SK-N-SH (cell line): ENCODE results near the gene RPAP2. TPM values are rescaled to one million over a fixed set of nuclear protein-coding genes. Genes with fewer than 3 reads are reported as not detected.

Experiments
- CTCF ChIA-PET: fragments of 300-600, 350-600 bp; formaldehyde crosslinking; extraction: SDS; loops from one replicate; lab custom pipeline; 2021; lab: Yijun Ruan, JAX
- POLR2A ChIA-PET: fragments of 350-600 bp; sonication (Branson Sonifier 250); formaldehyde crosslinking; extraction: SDS; loops from one replicate; lab custom pipeline; 2020; ENCODE audit warnings: antibody characterized with exemption, inconsistent platforms; lab: Yijun Ruan, JAX
- DNase-seq: peaks from one replicate; pipeline ENCODE4 v3.0.0; 2012
- H2AFZ ChIP-seq: fragments of 200-600 bp; sonication (generic); 2 replicates; pipeline ENCODE4 v1.8.1; 2016; ENCODE audit warnings: antibody characterized with exemption, mild to moderate bottlenecking, low read depth
- H3F3A ChIP-seq: fragments of 200-600 bp; sonication (generic); replicated peaks from 2 replicates; pipeline ENCODE3; 2016; ENCODE audit warnings: antibody characterized with exemption, mild to moderate bottlenecking; ENCODE audit not compliant: insufficient read depth
- H3K27ac ChIP-seq, 2 experiments: fragments of 200-500 bp in 1 of 2; fragments of 200-600 bp in 1 of 2; sonication (Bioruptor generic) in 1 of 2; sonication (generic), shearing (Covaris generic) in 1 of 2; 2 replicates each; pipeline versions ENCODE4 v1.5.1 to v1.6.1; 2014 to 2016; ENCODE audit warnings: low read depth in 2 of 2, inconsistent platforms in 1 of 2, low read length in 1 of 2, mild to moderate bottlenecking in 1 of 2, mixed read lengths in 1 of 2
- H3K27me3 ChIP-seq: fragments of 200-600 bp; sonication (generic), shearing (Covaris generic); 2 replicates; pipeline ENCODE4 v1.6.1; 2016; ENCODE audit warnings: mixed run types; ENCODE audit not compliant: insufficient read depth
- H3K36me3 ChIP-seq, 2 experiments: fragments of 200-500 bp in 1 of 2; fragments of 200-600 bp in 1 of 2; sonication (Bioruptor generic) in 1 of 2; sonication (generic) in 1 of 2; replicated peaks in 1 of 2; 2 replicates each; pipeline versions ENCODE3 to v1.5.1; 2014 to 2016; ENCODE audit warnings: low read length in 1 of 2, mild to moderate bottlenecking in 1 of 2; ENCODE audit not compliant: insufficient read depth in 2 of 2, control insufficient read depth in 1 of 2
- H3K4me1 ChIP-seq, 2 experiments: fragments of 200-500 bp in 1 of 2; fragments of 200-600 bp in 1 of 2; sonication (Bioruptor generic) in 1 of 2; sonication (generic), shearing (Covaris generic) in 1 of 2; 2 replicates each; pipeline versions ENCODE4 v1.5.1 to v1.6.1; 2014 to 2016; ENCODE audit warnings: low read depth in 1 of 2, low read length in 1 of 2, mixed run types in 1 of 2; ENCODE audit not compliant: insufficient read depth in 2 of 2, control insufficient read depth in 1 of 2
- H3K4me2 ChIP-seq: fragments of 200-600 bp; sonication (generic), shearing (Covaris generic); 2 replicates; pipeline ENCODE4 v1.6.1; 2017; ENCODE audit warnings: mixed run types
- H3K4me3 ChIP-seq, 2 experiments: fragments of 200-500 bp in 1 of 2; fragments of 200-600 bp in 1 of 2; sonication (Bioruptor generic) in 1 of 2; sonication (generic), shearing (Covaris generic) in 1 of 2; 2 replicates each; pipeline versions ENCODE4 v1.5.1 to v1.8.1; 2014 to 2016; ENCODE audit warnings: low read depth in 2 of 2, inconsistent platforms in 1 of 2, low read length in 1 of 2, mild to moderate bottlenecking in 1 of 2, mixed read lengths in 1 of 2, moderate library complexity in 1 of 2
- H3K79me2 ChIP-seq: fragments of 200-600 bp; sonication (generic); 2 replicates; pipeline ENCODE4 v1.8.1; 2017; ENCODE audit warnings: mild to moderate bottlenecking; ENCODE audit not compliant: insufficient read depth
- H3K9ac ChIP-seq: fragments of 200-600 bp; sonication (generic); 2 replicates; pipeline ENCODE4 v1.6.1; 2017; ENCODE audit warnings: mixed run types
- H3K9me2 ChIP-seq: fragments of 200-600 bp; sonication (generic); 2 replicates; pipeline ENCODE4 v1.6.1; 2017; ENCODE audit warnings: mixed run types
- H3K9me3 ChIP-seq: fragments of 200-600 bp; sonication (generic); 2 replicates; pipeline ENCODE4 v1.6.1; 2017; ENCODE audit warnings: mixed run types, mild to moderate bottlenecking, moderate library complexity
- H4K20me1 ChIP-seq: fragments of 200-600 bp; sonication (generic); 2 replicates; pipeline ENCODE4 v1.6.1; 2017; ENCODE audit warnings: mild to moderate bottlenecking, mixed run types; ENCODE audit not compliant: insufficient read depth
- EP300 ChIP-seq, 2 experiments: IDR thresholded peaks; 2 replicates each; pipeline versions ENCODE4 v1.4.0 to v1.6.1; 2012; ENCODE audit warnings: borderline replicate concordance in 1 of 2, low read depth in 1 of 2, low read length in 1 of 2
- FOXJ3 ChIP-seq: sonication (generic); formaldehyde crosslinking; IDR thresholded peaks from 2 replicates; pipeline ENCODE4 v1.5.1; 2020; ENCODE audit warnings: mild to moderate bottlenecking, missing genetic modification reagents
- GABPA ChIP-seq: IDR thresholded peaks from 2 replicates; pipeline ENCODE4 v1.4.0; 2012; ENCODE audit warnings: low read depth, mild to moderate bottlenecking
- GATA2 ChIP-seq: sonication (generic); formaldehyde crosslinking; IDR thresholded peaks from 2 replicates; pipeline ENCODE4 v1.5.0; 2020; ENCODE audit warnings: mild to moderate bottlenecking, missing genetic modification reagents
- MEF2A ChIP-seq: IDR thresholded peaks from 2 replicates; pipeline ENCODE4 v1.4.0; 2012; ENCODE audit warnings: low read depth, borderline replicate concordance
- MXI1 ChIP-seq: IDR thresholded peaks from 2 replicates; pipeline ENCODE4 v1.6.1; 2012; ENCODE audit warnings: mild to moderate bottlenecking, low read depth, low read length, improper control_type of control experiment
- NFIC ChIP-seq: IDR thresholded peaks from 2 replicates; pipeline ENCODE4 v1.4.0; 2012; ENCODE audit warnings: borderline replicate concordance
- NRF1 ChIP-seq: IDR thresholded peaks from 2 replicates; pipeline ENCODE4 v1.6.1; 2012; ENCODE audit warnings: low read depth, mild to moderate bottlenecking, low read length
- RCOR1 ChIP-seq: fragments of 150-350 bp; IDR thresholded peaks from 2 replicates; pipeline ENCODE4 v1.6.1; 2017; ENCODE audit warnings: antibody characterized with exemption, low read length
- RFX5 ChIP-seq: IDR thresholded peaks from 2 replicates; pipeline ENCODE4 v1.6.1; 2012; ENCODE audit warnings: mild to moderate bottlenecking, improper control_type of control experiment, low read length
- TCF12 ChIP-seq: IDR thresholded peaks from 2 replicates; pipeline ENCODE4 v1.4.0; 2012
- WGBS: methylation state at CpG from one replicate; pipeline ENCODE4 v1.1.6; 2017; ENCODE audit warnings: low lambda C conversion rate; 5-methylcytosine and 5-hydroxymethylcytosine counted together
- polyA plus RNA-seq, 3 experiments: library from polyadenylated mRNA; depleted of rRNA; stranded (reverse); fragments of >200 nt; gene quantifications; 2 replicates each; pipeline ENCODE4 v1.2.3, GENCODE V29; 2012
- TF ChIP-seq, protein P1 (sequence below): IDR thresholded peaks from 2 replicates; pipeline ENCODE4 v1.4.0; 2012; ENCODE audit warnings: low read depth, borderline replicate concordance
- TF ChIP-seq, protein P2 (sequence below): fragments of 150-350 bp; IDR thresholded peaks from 2 replicates; pipeline ENCODE4 v1.6.1; 2017; ENCODE audit warnings: antibody characterized with exemption, low read length, low read depth, borderline replicate concordance
- TF ChIP-seq, protein P3 (sequence below): IDR thresholded peaks from 2 replicates; pipeline ENCODE4 v1.4.0; 2012; ENCODE audit warnings: low read depth, borderline replicate concordance
- TF ChIP-seq, protein P4 (sequence below): fragments of 200-600 bp; sonication (generic); IDR thresholded peaks from 2 replicates; pipeline ENCODE4 v1.6.1; 2017; ENCODE audit warnings: antibody characterized with exemption, mild to moderate bottlenecking, moderate library complexity
- TF ChIP-seq, protein P5 (sequence below): IDR thresholded peaks from 2 replicates; pipeline ENCODE4 v1.6.1; 2012; ENCODE audit warnings: mild to moderate bottlenecking, low read depth, low read length, moderate library complexity
- TF ChIP-seq, protein P6 (sequence below): fragments of 150-350 bp; IDR thresholded peaks from 2 replicates; pipeline ENCODE4 v1.6.1; 2016; ENCODE audit warnings: mild to moderate bottlenecking, low read depth, low read length

RPAP2 gene
- polyA plus RNA-seq, 1 of the 3 experiments (the other 2 are of a cell fraction), result 3.4 TPM

DNA sequence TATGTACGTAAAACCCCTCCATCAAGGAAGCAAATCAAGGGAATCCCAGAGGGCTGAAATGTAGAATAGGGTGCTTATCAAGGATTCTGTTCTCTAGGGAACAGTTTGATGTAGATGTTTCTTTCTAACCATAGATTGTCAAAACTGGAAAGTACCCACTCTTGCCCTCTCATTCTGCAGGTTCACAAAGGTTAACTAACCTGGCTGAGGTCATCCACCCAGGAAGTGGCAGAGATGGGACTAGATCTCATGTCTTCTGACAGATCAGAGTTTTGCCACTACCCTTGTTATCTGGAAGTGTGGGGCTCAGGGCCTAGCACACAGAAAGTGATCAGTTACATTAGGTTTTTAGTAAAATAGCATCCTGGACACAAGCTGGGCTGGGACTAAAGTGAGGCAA is 140.4 kb downstream of the RPAP2 start:
- H4K20me1 ChIP-seq, result no peaks in the 10 kb centered on the region
- H3K9me2 ChIP-seq, result no peaks in the 10 kb centered on the region
- H2AFZ ChIP-seq, result no peak overlapping the region
- no peak overlapping the region for H3K9ac ChIP-seq
- ChIA-PET POLR2A (no interaction called here), CTCF (no interaction called here)
- no peak overlapping the region for H3K4me2 ChIP-seq
- no peaks in the 10 kb centered on the region for H3K4me1 ChIP-seq
- 75% methylated on average over 1 of the region's 1 CpG for WGBS
- no peak overlapping the region for H3K27ac ChIP-seq
- H3K27me3 ChIP-seq, result no peaks in the 10 kb centered on the region; the same call in 1 of the 2 replicates
- H3K36me3 ChIP-seq, result no peaks in the 10 kb centered on the region
- no peak for DNase-seq
- H3K79me2 ChIP-seq, result no peaks in the 10 kb centered on the region
- TF ChIP-seq, protein P1, sequence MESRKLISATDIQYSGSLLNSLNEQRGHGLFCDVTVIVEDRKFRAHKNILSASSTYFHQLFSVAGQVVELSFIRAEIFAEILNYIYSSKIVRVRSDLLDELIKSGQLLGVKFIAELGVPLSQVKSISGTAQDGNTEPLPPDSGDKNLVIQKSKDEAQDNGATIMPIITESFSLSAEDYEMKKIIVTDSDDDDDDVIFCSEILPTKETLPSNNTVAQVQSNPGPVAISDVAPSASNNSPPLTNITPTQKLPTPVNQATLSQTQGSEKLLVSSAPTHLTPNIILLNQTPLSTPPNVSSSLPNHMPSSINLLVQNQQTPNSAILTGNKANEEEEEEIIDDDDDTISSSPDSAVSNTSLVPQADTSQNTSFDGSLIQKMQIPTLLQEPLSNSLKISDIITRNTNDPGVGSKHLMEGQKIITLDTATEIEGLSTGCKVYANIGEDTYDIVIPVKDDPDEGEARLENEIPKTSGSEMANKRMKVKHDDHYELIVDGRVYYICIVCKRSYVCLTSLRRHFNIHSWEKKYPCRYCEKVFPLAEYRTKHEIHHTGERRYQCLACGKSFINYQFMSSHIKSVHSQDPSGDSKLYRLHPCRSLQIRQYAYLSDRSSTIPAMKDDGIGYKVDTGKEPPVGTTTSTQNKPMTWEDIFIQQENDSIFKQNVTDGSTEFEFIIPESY, result no peak
- no peak for TF ChIP-seq MXI1
- TF ChIP-seq GATA2 (CRISPR knock-in tag), result no peak
- no peak for TF ChIP-seq NRF1
- no peak for TF ChIP-seq RCOR1
- no peak overlapping the region for H3K4me3 ChIP-seq
- no peaks in the 10 kb centered on the region for H3K9me3 ChIP-seq
- H3F3A ChIP-seq, result no peaks in the 10 kb centered on the region

DNA sequence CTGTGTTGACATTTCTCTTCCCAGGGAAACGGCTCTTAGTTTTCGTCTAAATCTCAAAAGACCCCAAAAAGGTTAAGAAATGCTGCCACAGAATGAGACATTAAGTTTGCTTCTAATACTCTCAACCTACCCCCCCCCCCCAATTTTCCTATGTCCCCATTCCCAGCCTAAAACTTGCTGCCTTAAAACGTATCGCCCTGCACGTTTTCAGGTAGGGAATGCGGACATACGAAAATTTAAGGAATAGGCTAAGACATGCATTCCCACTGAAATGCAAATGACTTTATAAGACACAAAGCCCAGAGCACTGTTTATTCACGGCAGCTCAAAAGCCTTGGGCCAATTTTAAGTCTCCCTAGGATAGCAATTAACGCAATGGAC is 142.4 kb downstream of the RPAP2 start:
- Histone ChIP-seq H3K9me3 (no peaks in the 10 kb centered on the region), H3K36me3 (no peaks in the 10 kb centered on the region), H3K4me3 (no peak overlapping the region), H3K9me2 (no peaks in the 10 kb centered on the region), H3F3A (no peaks in the 10 kb centered on the region), H2AFZ (no peak overlapping the region), H3K4me2 (no peak overlapping the region), H3K4me1 (no peaks in the 10 kb centered on the region), H3K27ac (no peak overlapping the region), H4K20me1 (no peaks in the 10 kb centered on the region), H3K9ac (no peak overlapping the region), H3K27me3 (no peaks in the 10 kb centered on the region), H3K79me2 (no peaks in the 10 kb centered on the region)
- ChIA-PET CTCF (no interaction called here), POLR2A (no interaction called here)
- DNase-seq, result no peak
- TF ChIP-seq EP300 (IDR thresholded peaks at IDR 0.05; ENCODE audit: borderline replicate concordance in 1 of 2, low read depth in 1 of 2, low read length in 1 of 2), result no peak
- TF ChIP-seq RFX5, result no peak
- TF ChIP-seq, protein P2, sequence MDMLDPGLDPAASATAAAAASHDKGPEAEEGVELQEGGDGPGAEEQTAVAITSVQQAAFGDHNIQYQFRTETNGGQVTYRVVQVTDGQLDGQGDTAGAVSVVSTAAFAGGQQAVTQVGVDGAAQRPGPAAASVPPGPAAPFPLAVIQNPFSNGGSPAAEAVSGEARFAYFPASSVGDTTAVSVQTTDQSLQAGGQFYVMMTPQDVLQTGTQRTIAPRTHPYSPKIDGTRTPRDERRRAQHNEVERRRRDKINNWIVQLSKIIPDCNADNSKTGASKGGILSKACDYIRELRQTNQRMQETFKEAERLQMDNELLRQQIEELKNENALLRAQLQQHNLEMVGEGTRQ, result no peak
- TF ChIP-seq MEF2A, result no peak
- no peak for TF ChIP-seq GABPA
- no peak for TF ChIP-seq RCOR1
- TF ChIP-seq NFIC, result no peak
- TF ChIP-seq, protein P3, sequence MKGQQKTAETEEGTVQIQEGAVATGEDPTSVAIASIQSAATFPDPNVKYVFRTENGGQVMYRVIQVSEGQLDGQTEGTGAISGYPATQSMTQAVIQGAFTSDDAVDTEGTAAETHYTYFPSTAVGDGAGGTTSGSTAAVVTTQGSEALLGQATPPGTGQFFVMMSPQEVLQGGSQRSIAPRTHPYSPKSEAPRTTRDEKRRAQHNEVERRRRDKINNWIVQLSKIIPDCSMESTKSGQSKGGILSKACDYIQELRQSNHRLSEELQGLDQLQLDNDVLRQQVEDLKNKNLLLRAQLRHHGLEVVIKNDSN, result no peak
- TF ChIP-seq, protein P4, sequence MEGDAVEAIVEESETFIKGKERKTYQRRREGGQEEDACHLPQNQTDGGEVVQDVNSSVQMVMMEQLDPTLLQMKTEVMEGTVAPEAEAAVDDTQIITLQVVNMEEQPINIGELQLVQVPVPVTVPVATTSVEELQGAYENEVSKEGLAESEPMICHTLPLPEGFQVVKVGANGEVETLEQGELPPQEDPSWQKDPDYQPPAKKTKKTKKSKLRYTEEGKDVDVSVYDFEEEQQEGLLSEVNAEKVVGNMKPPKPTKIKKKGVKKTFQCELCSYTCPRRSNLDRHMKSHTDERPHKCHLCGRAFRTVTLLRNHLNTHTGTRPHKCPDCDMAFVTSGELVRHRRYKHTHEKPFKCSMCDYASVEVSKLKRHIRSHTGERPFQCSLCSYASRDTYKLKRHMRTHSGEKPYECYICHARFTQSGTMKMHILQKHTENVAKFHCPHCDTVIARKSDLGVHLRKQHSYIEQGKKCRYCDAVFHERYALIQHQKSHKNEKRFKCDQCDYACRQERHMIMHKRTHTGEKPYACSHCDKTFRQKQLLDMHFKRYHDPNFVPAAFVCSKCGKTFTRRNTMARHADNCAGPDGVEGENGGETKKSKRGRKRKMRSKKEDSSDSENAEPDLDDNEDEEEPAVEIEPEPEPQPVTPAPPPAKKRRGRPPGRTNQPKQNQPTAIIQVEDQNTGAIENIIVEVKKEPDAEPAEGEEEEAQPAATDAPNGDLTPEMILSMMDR, result no peak
- TF ChIP-seq, protein P5, sequence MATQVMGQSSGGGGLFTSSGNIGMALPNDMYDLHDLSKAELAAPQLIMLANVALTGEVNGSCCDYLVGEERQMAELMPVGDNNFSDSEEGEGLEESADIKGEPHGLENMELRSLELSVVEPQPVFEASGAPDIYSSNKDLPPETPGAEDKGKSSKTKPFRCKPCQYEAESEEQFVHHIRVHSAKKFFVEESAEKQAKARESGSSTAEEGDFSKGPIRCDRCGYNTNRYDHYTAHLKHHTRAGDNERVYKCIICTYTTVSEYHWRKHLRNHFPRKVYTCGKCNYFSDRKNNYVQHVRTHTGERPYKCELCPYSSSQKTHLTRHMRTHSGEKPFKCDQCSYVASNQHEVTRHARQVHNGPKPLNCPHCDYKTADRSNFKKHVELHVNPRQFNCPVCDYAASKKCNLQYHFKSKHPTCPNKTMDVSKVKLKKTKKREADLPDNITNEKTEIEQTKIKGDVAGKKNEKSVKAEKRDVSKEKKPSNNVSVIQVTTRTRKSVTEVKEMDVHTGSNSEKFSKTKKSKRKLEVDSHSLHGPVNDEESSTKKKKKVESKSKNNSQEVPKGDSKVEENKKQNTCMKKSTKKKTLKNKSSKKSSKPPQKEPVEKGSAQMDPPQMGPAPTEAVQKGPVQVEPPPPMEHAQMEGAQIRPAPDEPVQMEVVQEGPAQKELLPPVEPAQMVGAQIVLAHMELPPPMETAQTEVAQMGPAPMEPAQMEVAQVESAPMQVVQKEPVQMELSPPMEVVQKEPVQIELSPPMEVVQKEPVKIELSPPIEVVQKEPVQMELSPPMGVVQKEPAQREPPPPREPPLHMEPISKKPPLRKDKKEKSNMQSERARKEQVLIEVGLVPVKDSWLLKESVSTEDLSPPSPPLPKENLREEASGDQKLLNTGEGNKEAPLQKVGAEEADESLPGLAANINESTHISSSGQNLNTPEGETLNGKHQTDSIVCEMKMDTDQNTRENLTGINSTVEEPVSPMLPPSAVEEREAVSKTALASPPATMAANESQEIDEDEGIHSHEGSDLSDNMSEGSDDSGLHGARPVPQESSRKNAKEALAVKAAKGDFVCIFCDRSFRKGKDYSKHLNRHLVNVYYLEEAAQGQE, result no peak
- TF ChIP-seq, protein P6, sequence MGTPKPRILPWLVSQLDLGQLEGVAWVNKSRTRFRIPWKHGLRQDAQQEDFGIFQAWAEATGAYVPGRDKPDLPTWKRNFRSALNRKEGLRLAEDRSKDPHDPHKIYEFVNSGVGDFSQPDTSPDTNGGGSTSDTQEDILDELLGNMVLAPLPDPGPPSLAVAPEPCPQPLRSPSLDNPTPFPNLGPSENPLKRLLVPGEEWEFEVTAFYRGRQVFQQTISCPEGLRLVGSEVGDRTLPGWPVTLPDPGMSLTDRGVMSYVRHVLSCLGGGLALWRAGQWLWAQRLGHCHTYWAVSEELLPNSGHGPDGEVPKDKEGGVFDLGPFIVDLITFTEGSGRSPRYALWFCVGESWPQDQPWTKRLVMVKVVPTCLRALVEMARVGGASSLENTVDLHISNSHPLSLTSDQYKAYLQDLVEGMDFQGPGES, result no peak
- no peak for TF ChIP-seq TCF12
- no peak for TF ChIP-seq FOXJ3
- 91% methylated on average over 9 of the region's 9 CpGs for WGBS
